Measurements from ENCODE around the gene IFT43.

IFT43 gene

DNA sequence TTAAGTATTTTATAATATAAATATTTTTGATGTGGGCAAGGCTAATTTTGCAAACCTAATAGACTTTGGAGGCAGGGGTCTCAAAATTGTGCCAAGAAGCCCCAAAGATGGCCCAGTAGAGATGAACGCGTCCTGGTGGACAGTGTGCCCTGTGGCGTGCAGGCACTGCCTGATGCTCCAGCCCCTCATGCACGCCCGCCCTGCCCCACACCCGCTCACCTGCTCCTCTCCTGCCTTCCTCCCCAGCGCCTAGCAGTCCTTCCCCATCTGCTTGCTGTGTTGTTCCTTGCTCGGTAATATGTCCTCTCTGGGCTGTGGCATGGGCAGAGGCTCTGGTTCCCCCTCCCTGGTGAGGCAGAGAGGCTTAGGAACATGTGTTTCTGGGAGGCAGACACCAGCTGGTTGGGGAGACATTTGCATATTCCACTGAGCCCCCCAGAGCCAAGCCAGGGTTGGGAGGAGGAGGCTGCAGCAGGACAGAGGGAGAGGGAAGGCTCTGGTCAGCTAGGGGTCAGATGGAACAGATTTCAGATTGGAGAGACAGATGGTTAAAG lies 119.3 kb downstream of the IFT43 start:
- no peak for DNase-seq (ENCODE audit: low read depth in 2 of 2, low spot score in 1 of 2)

DNA sequence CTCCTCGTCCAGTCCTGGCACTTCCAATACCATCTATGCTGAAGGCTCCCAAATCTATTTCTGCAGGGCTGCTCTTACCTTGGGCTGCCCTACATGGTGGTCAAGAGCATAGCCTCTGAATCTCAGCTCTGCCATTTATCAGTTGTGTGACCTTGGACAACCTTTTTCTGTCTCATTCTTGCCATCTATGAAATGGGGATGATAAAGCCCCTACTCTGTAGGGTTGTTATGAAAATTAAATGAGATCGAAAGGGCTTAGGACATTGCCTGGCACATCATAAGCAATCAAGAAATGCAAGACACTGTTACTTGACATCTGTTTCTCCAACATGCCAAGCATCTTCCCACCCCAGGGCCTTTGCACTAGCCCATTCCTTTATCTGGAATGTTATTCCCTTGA lies 120.6 kb downstream of the IFT43 start:
- DNase-seq (ENCODE audit: low read depth in 2 of 2, low spot score in 1 of 2) = no peak

DNA sequence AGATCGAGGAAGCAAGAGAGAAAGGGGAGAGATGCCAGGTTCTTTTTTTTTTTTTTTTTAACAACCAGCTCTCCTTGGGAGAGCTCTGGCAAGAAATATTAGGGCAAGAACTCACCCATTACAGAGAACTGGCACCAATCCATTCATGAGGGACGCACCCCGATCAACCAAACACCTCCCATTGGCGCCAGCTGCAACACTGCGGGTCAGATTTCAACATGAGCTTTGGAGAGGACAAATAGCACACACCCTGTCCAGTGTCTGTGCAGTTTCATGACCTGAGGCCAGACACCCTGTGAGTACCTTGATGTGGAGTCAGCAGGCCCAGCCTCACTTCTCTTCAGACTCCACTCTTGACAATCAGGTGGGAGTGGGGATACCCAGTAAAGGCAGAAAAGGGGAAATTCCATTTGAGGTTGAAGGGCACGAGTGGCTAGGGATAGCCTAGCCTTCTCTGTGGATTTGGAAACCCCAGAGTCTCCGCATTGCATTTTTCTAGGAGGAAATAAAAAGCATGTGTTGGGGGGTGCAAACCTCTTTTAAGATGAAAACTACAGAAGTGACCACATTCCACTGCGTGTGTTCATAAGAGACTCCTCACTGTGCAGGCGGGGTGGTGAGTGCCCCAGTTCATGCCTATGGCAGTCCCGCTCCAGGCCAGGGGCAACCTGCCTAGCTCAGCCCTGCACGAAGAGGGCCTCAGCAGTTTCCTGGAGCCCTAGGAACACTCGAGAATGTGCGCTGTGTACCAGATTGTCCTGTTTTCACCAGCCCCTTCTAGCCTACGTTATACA lies 123.7 kb downstream of the IFT43 start:
- DNase-seq (ENCODE audit: low read depth in 2 of 2, low spot score in 1 of 2) = no peak

DNA sequence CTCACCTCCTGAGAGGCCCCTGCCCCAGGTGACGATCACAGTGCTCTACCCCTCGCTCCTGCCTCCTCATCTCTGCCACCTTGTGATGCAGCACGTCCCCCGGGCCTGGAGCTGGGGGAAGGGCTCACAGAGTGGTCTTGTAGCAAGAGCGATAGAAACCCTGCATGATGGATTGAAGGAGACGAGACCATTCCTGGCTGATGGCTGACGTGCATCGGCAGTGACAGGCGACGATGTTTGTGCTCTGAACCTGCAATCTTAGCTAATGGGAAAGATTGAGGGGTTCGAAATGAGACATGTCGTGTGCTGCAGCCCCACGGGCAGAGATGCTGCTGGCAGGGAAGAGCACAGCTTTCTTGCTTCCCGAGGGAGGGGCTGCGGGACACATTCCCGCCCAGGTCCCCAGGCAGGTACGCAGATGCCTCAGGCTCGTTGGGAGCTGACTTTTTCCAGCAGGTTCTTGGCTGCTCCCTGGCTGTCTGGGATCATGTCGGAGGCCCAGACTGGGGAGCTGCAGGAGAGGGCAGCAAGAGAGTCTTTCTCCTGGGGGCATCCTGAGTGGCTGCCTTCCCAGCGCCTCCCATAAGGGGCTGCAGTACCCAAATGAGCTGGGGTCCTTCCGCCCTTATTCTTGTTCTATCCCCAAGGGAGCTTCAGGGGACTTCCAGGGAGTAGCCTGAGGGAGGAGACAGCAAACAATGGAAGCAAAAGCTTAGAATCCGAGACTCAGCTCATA lies 127.5 kb downstream of the IFT43 start:
- no peak for DNase-seq (ENCODE audit: low read depth in 2 of 2, low spot score in 1 of 2)

DNA sequence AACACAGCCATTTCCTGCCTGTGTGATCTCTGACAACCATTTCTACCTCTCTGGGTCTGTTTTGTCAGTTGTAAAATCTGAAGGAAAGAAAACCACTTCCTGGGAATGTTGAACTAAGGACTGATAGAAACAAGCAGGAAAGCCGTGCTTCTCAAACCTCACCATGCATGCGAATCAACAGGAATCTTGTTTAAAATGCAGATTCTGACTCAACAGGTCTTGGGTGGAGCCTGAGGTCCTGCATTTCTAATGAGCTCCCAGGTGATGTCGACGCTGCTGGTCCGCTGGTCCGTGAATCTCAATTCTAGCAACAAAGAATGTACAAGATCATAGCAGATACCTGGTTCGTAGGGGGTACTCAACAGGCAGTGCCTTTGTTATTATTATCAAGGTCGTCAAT lies 128.1 kb downstream of the IFT43 start:
- no peak for DNase-seq (ENCODE audit: low read depth in 2 of 2, low spot score in 1 of 2)

DNA sequence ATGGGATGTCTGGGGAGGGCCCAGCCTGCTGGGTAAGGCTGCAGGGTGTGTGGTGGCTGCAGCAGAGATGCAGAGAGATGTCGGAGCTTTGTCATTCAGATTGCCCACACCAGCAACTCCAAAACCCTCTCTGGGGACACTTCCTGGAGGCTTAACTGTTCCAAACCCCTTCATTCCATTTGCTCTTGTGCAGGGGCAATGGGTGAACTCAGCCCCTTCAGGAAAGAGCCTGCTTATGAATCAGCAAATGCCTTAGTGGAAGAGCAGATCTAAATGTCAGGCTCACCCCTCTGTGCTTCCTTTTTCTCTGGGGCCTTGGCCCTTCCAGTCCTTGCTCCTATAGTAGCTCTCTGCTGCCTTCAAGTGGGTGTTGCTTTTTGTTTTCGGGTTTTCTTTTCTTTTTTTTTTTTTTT lies 129.5 kb downstream of the IFT43 start:
- no peak for DNase-seq (ENCODE audit: low read depth in 2 of 2, low spot score in 1 of 2)

DNA sequence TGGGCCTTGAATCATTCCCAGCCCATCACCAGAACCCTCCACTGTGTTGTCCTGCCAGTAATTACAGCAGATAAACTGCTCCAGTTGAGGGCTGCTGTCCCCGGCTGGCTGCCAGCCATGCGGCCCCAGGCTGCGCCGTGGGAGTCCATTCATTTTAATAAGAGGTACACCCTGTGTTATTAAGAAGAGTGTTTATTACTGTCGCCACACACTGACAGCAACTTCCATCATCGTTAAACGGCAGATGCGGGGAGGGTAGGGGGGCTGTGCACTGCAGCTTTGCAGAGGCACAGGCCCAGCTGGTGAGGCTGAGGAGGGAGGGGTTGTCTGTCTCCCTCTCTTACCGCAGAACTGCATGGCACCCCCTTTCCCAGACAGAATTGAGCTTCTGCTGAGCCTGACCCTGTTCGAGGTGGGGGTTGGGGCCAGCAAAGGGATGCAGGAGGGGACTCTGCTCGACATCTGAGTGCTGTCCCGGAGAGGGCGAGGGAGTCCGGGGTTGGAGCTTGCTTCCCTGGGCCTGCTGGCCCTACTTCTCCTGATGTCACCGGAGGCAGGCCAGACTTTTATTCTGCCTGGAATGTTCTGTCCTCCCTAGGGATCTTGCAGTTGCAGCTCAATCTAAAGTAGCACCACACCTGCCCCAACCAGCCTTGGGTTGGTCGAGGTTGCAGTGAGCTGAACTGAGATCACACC lies 132.4 kb downstream of the IFT43 start:
- no peak for DNase-seq (ENCODE audit: low read depth in 2 of 2, low spot score in 1 of 2)

DNA sequence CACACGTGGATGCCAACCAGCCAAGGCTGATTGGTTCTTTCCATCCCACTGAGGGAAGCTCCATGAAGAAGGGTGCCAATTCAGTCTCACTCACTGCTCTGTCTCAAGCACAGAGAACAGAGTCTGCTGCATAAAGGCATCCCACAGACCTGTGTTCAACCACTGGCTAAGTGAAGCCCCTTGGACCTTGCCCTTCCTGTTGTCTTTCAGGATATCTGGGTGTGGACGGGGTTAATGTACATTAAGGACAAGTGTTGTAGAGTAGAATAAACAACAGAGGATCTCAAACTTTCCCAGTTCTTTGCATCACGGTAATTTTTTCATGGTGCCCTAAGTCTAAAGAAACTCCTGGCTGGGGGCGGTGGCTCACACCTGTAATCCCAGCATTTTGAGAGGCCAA lies 133.0 kb downstream of the IFT43 start:
- DNase-seq (ENCODE audit: low read depth in 2 of 2, low spot score in 1 of 2) = no peak

DNA sequence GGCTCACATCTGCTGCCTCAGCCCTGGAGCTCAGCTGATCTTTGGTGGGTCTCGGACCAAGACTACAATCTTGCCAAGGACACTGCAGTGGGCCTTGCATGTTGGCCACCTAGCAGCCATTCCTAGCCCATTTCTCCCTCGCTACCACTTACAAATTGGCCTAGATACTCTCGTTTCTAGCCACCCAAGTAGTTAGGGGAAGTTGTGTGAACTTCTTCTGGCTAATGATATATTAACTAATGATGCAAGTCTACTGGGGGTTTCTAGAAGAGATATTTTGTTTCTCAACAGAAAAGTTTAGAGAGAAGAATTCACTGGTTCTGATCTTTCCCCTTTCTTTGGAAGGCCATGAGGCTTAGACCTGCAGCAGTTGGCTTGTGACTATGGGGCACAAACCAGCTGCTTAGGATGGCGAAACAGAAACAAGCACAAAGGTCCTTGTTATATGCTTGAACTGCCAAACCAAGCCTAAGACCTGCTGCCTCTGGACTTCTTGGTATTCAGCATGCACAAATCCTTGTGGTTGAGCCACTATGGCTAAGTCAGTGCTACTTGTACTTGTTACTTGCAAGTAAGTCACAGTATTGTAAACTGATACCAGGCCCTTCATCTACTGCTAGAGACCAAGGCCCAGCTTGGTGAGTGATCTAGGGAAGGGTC lies 135.7 kb downstream of the IFT43 start:
- DNase-seq (ENCODE audit: low read depth in 2 of 2, low spot score in 1 of 2) = no peak

DNA sequence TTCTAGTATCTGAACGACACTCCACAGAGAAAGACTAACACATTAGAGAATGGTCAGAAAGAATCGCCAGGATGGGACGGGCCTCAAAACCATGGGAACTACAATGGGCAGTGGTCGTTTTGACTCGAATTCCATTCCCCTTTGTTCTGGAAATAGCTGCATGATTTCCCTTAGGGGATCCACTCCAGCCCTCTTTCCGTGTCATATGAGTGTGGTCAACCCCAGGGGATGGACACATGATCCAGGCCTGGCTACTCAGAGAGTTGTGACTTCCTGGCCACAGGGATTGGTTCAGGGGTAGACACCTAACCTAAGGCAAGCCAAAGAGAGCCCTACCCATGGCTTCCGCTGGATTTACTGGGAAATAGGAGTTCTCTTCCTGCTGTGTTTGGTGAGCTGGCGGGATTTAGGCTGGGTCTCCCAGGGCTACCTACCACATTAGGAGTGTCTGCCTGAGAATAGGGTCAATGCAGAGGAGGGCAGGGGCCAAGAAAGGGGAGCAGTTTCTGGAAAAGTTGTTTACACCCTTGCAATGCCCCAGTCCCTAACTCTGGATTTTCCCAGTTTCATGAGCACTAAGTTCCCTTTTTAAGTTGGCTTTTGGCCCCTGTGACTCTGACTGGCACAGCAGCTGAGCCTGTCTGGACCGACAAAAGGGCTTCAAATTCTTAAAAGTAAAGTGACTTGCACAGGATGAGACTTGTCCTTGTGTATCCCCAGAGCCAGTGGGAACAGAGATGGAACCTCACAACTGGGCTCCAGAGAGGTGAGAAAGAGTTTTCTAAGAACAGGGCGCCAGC lies 138.1 kb downstream of the IFT43 start:
- no peak for DNase-seq (ENCODE audit: low read depth in 2 of 2, low spot score in 1 of 2)

DNA sequence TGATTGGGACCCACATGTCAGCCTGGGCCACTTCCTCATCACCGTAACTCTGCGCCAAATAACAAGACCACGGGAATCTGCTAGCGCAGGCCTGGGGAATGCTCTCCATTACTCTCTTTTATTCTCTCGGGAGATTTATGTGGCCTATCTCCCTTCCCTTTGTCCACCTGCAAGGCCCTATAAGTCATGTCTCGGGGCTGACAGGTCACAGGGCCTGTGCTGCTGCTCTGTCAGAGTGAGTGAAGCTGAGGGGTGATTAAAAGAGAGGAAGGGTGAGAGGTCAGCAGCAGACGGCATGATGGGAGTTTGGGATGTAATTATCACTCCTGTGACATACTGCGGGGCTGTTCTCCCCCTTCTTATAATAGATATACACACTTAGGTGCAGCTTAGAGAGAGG lies 139.9 kb downstream of the IFT43 start:
- no peak for DNase-seq (ENCODE audit: low read depth in 2 of 2, low spot score in 1 of 2)

DNA sequence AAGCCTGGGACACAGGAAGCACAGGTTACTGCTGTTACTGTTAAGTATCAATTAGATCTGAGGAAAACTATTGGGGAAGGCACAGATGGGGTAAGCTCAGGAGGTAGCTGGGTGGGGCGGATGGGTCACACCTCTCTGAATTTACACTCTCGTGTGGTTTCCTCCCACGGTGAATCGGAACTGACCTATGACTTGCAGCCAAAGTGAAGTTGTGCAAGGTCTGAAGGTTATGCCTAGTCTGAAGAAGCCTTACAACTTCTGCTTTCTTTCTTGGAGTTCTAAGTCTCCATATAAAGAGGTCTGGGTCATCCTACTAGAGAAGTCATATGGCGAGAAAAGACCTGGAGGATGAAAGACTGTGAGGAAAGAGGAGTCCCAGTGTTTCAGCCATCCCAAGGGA lies 140.5 kb downstream of the IFT43 start:
- DNase-seq (ENCODE audit: low read depth in 2 of 2, low spot score in 1 of 2) = no peak

DNA sequence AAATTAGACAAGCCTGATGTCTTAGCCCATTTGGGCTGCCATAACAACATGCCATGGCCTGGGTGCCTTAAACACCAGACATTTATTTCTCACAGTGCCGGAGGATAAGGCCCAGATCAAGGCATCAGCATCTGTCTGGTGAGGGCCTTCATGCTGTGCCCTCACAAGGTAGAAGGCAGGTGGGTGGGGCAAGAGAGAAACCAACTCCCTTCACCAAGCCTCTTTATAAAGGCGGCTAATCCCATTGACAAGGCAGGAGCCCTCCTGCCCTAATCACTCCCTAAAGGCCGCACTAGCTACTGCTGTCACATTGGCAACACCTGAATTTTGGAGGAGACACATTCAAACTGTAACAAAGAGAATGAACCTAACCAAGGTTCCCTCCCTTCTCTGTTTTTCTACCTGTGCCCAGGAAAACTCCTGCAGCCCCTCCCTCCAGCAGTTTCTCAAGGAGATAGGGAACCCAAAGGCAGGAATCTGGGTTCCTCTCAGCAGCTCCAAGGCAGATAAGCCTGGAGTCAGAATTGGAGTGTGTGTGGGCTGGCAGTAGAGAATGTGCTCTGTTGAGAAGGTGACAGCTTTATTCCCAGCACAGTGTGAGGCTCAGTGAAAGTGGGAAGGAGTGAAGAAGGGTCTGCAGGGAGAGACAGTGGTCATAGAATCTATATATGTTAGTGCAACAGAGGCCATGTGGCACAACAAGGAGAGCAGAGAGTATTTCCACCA lies 144.5 kb downstream of the IFT43 start:
- DNase-seq (ENCODE audit: low read depth in 2 of 2, low spot score in 1 of 2) = no peak

DNA sequence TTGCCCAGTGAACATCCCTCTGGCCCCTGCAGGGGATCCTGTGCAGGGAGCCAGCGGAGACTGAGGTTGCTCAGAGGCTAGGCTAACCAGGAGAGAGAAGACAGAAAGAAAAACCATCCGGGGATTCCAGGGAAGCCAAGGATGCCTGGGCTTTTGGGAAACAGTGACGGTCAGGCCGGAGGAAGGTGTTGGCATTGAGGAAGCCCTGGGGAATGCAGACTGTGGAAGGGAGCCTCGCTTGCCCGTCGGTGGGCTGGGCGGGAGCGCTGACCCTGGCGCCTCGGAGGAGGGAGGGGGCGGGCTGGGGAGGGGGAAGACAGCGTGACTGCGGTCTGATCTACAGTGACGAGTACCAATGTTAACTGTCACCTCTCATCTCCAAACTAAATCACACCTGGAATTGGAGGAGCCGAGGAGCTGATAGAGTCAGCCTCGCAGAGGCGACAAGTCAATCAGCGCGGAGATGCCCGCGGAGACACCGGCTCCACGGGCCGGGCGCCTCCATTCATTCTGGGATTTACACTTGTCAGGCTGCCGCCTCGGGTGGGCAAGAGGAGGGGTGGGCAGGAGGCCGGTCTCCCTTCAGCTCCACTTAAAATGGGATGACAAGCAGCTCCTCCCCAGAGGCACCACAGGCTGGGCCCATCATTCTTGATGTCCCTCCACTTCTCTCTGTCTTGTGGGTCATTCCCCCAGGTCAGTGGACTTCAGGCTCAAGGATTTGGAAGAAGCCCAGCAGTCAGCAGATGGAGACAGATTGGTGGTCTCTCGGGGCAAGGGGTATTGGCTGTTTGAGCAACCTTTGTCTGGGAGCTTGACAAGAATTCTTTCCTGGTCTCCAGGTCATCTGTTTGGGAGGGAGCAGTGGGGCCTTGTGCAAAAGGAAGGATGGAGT lies 145.8 kb downstream of the IFT43 start:
- DNase-seq (ENCODE audit: low read depth in 2 of 2, low spot score in 1 of 2) = no peak

DNA sequence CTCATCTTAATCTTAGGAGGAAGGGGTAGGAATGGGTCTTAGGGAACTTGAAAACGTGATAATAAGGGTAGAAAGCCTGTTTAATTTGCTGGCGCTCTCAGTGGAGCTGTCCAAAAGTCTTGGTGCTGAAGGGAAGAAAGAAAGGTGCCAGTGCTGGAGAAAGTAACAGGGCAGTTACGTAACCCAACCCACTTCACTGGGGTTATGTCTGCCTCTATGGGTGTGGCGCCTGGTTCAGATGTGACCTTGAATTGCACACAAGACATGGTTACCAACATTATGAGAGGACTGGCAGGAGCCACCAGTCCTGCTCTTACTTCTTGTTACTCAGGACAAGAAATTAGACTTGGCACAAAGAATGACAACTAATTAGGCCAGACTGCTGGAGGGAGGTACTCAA lies 147.5 kb downstream of the IFT43 start:
- DNase-seq (ENCODE audit: low read depth in 2 of 2, low spot score in 1 of 2) = no peak
